ENCODE data around the gene OTOP2.
"Not testable (repeated sequence)": the region's sequence is repeated elsewhere in the genome, so short reads cannot be mapped to it uniquely, and the experiment has no call there.

Gene OTOP2

DNA sequence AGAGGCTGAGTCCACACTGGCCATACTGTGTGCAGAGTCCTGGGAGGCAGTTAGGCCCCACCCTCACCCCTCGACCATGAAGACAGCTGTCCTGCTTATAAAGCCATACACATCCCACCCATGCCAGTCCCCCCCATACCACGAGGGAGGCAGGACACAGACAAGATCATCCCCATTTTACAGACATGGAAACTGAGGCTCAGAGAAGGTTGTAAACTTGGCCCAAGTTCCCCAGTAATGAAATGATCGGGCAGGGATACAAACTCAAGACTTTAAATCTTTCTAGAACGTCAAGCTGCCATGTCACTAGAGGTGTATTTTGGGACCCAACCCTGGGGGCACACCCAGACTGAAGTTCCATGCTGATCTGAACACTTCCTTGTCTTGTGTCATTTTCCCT lies 32.0 kb downstream of the OTOP2 start:
- no peak overlapping the region for H2AFZ ChIP-seq (ENCODE audit: low read depth, low read length)
- peaks cover 32% of the 10 kb centered on the region for H3K27me3 ChIP-seq (ENCODE audit: insufficient read depth, low read length)
- no peaks in the 10 kb centered on the region for H3K4me1 ChIP-seq (ENCODE audit: insufficient read depth, low read length)
- no peaks in the 10 kb centered on the region for H3K9me3 ChIP-seq (ENCODE audit: low read length)
- H3K4me3 ChIP-seq (ENCODE audit: low read length) = no peak overlapping the region
- H3K36me3 ChIP-seq (ENCODE audit: insufficient read depth, low read length) = no peaks in the 10 kb centered on the region

DNA sequence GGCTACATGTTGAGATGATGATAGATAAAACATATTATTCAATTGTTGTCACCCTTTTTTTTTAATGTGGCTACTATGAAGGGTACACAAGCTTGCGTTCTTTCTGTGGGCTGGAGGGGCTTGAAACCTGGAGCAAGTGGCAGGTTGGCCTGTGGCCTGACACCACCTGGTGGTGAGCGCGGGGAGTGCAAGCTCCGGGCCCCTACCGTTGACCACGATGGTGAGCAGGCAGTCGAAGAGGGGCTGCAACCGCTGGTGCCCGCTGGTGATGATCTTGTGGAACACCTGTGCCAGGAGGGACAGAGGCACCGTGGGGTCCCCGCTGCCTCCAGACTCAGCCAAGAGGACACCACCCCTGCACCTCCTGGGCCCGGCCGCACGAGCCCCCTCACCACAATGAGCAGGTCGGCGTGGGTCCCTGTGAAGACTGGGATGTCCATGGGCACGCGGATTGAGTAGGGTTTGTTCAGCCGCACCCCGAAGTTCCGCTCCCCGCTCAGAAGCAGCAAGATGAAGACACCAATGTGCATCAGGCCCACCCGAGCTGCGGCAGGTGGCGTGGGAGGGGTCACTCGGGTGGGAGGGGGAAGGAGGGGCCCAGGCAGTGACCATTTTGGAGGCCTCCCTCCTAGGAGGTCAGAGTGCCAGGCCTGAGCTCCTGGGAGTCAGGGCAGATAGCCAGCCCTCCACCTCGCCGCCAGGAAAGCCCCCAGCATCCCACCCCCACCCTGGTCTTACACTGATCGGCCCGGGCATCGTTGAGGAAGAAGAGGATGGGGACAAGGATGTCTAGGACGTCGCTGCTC lies 34.1 kb downstream of the OTOP2 start:
- peaks cover 27% of the 10 kb centered on the region for H3K27me3 ChIP-seq (ENCODE audit: insufficient read depth, low read length)
- H3K9me3 ChIP-seq (ENCODE audit: low read length) = no peaks in the 10 kb centered on the region
- no peak overlapping the region for H3K4me3 ChIP-seq (ENCODE audit: low read length)
- H2AFZ ChIP-seq (ENCODE audit: low read depth, low read length) = no peak overlapping the region
- no peaks in the 10 kb centered on the region for H3K36me3 ChIP-seq (ENCODE audit: insufficient read depth, low read length)
- no peaks in the 10 kb centered on the region for H3K4me1 ChIP-seq (ENCODE audit: insufficient read depth, low read length)

DNA sequence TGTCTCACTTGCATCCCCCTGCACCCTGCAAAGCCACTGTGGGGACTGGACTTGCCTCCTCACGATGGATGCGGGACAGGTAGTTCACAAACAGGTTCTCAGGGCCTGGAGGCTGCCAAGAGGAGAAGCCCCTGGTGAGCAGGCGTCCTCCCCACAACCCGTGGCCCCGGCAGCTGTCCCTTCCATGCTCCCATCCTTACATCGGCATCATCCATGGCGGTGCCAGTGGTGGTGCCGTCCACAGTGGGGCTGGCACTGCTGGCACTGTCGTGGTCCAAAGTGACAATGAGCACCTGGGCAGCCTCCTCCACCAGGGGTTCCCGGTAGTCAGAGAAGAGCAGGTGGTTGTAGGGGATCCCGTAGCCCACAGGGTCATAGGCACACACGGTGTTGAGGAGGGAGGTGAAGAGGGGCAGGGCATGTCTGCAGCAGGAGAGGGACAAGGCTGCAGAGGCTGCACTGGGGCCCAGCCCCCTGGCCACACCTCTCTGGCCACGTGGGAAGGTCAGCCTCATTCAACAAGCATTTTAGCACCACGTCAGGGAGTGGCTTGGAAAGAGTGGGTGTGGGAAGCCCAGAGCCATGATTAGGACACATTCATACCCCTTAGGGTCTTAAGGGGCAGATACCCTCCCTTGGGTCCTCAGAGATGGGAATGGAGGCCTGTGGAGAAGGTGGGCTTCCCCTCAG lies 35.9 kb downstream of the OTOP2 start:
- Histone ChIP-seq H3K4me1 (ENCODE audit: insufficient read depth, low read length) (no peaks in the 10 kb centered on the region), H2AFZ (ENCODE audit: low read depth, low read length) (no peak overlapping the region), H3K9me3 (ENCODE audit: low read length) (no peaks in the 10 kb centered on the region), H3K36me3 (ENCODE audit: insufficient read depth, low read length) (no peaks in the 10 kb centered on the region), H3K4me3 (ENCODE audit: low read length) (no peak overlapping the region), H3K27me3 (ENCODE audit: insufficient read depth, low read length) (peaks cover 31% of the 10 kb centered on the region)

DNA sequence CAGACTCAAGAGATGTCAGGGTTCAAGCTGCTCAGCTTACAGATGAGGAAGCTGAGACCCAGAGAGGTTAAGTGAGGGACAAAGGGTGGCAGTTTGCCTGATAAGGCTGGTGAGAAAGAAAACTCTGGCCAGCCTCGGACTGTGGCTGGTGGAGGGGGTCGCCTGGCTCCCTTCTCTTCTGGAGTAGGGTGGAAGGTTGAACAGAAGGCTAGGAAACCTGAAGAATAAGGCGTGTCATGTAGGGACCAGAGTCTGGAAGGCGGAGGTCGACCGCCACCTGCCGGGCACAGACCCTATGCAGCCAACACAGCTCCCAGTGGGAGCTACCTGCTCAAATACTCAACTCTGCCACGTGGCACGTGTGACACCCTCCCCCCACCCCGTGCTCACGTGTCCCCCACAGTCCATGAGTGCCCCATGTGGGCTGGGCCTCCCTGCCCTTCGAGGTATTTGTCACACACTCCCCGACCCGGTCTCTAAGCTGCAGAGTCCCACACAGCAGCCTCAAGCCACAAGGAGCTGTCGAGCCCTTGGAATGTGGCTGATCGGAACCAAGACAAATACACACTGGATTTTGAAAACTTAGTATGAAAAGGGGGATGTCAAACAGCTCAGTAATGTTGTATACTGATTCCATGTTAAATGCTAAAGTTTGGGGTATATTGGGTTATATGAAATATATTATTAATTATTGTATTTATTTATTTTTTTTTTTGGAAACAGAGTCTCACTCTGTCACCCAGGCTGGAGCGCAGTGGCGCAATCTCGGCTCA lies 36.7 kb downstream of the OTOP2 start:
- Histone ChIP-seq H3K4me3 (ENCODE audit: low read length) (no peak overlapping the region), H3K27me3 (ENCODE audit: insufficient read depth, low read length) (peaks cover 28% of the 10 kb centered on the region), H3K4me1 (ENCODE audit: insufficient read depth, low read length) (no peaks in the 10 kb centered on the region), H2AFZ (ENCODE audit: low read depth, low read length) (no peak overlapping the region), H3K9me3 (ENCODE audit: low read length) (no peaks in the 10 kb centered on the region), H3K36me3 (ENCODE audit: insufficient read depth, low read length) (no peaks in the 10 kb centered on the region)

DNA sequence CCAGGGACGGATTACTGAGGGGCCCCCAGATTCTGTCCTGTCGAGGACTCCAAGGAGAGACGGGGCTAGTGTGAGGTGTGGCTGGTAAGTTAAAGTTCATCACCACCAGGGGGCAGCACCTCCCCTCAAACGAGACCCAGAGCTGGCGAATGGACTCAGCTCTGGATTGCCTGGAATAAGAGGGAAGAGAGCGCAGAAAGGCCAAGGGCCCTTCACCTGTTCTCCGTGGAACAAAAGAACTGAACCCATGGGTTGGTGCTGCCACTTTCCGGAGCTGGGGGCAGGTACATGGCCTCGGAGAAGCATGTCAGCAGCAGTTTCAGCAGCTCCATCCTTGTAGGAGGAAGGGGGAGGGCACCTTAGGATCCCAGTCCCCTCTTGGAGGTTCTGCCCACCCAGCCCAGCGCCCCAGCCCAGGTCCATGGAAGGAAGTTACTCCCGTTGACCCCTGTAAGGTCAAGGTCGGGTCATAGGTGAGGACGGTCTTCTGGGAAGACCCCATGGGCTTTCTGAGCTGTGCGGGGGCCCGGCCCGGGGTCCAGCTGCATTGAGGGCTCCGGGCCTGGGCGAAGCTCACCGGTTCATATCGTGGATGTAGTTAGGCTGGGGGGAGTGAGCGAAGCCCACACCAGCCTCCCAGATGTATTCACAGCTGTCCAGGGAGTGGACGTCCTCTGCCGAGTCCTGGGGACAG lies 37.7 kb downstream of the OTOP2 start:
- H3K4me3 ChIP-seq (ENCODE audit: low read length) = no peak overlapping the region
- H3K4me1 ChIP-seq (ENCODE audit: insufficient read depth, low read length) = no peaks in the 10 kb centered on the region
- H2AFZ ChIP-seq (ENCODE audit: low read depth, low read length) = no peak overlapping the region
- peaks cover 20% of the 10 kb centered on the region for H3K27me3 ChIP-seq (ENCODE audit: insufficient read depth, low read length)
- H3K36me3 ChIP-seq (ENCODE audit: insufficient read depth, low read length) = no peaks in the 10 kb centered on the region
- H3K9me3 ChIP-seq (ENCODE audit: low read length) = no peaks in the 10 kb centered on the region

DNA sequence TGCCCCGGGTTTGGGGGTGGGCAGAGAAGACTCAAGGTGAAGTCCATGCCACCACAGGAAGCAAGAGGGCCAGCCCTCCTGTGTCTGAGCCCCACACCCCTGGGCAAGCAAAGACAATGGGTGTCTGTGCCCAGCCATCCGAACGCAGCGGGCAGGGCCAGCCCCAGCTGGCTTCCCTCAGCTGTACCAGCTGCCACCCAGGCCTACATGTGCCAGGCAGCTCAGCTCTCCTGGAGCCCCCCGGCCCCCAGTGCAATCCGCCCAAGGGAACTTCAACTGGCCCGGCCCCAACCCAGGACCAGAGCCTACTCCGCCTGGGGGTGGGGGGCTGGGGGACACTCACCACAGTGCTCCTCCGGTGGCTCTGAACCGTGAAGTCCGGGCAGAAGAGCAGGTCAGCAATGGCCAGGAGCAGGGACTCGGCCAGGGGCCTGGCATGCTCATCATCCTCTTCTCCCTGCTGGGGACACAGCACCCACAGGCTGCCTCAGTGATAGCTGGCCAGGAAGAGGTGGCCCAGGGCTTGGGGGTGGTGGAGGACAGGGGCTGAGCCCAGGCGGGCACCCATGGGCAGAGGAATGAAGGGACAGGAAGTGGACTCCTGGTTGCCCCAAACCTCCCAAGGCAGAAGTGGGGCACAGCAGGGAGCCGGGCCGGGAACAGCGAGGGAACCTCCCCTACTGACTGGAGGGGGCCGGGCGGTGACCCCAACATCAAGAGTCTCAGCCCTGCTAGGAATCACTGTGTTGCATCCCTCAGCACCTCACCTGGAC lies 38.7 kb downstream of the OTOP2 start:
- no peaks in the 10 kb centered on the region for H3K4me1 ChIP-seq (ENCODE audit: insufficient read depth, low read length)
- no peak overlapping the region for H3K4me3 ChIP-seq (ENCODE audit: low read length)
- no peak overlapping the region for H2AFZ ChIP-seq (ENCODE audit: low read depth, low read length)
- H3K27me3 ChIP-seq (ENCODE audit: insufficient read depth, low read length) = peaks cover 20% of the 10 kb centered on the region
- H3K36me3 ChIP-seq (ENCODE audit: insufficient read depth, low read length) = no peaks in the 10 kb centered on the region
- no peaks in the 10 kb centered on the region for H3K9me3 ChIP-seq (ENCODE audit: low read length)

DNA sequence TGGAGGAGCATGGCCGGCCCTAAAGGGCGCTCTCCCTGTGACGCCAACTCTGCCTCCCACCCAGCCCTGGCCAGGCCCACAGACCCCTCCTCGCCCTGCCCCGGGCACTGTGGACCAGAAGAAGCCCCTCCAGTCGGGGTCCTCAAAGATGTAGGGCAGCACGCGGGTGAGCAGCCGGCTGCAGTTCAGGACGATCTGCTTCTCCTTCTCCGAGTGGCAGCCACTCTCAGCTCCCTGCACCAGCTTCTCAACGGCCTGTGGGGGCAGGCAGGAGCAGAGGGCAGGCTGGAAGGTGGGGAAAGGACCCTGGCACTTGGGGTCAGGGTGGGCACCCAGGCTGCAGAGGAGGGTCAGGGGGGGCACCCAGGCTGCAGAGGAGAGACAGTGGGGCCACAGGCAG lies 39.6 kb downstream of the OTOP2 start:
- H2AFZ ChIP-seq (ENCODE audit: low read depth, low read length) = no peak overlapping the region
- no peaks in the 10 kb centered on the region for H3K4me1 ChIP-seq (ENCODE audit: insufficient read depth, low read length)
- H3K4me3 ChIP-seq (ENCODE audit: low read length) = no peak overlapping the region
- H3K27me3 ChIP-seq (ENCODE audit: insufficient read depth, low read length) = peaks cover 20% of the 10 kb centered on the region
- H3K9me3 ChIP-seq (ENCODE audit: low read length) = no peaks in the 10 kb centered on the region
- H3K36me3 ChIP-seq (ENCODE audit: insufficient read depth, low read length) = no peaks in the 10 kb centered on the region

DNA sequence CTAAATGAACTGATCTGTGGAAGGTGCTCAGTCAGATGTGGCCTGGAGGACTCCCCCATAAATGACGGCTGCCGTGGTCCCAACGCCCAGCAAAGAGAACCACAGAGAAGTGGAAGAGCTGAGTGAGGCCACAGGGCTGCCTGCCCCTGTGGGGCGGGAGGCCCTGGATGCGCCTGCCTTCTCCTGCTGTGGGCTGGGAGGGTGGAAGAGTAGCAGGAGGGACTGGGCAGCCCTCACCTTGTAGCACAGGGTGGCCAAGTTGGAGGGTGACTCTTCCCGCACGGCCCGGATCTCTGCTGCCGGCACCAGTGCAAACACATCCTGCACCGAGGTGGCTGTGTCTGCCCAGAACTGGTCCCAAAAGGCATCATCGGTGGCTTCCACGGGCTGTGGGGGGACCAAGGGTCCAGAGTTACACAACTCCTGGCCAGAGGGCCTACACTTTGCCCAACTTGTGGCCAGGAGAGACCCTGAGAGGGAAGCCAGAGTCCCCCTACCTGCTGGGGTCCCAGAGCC lies 40.2 kb downstream of the OTOP2 start:
- Histone ChIP-seq H2AFZ (ENCODE audit: low read depth, low read length) (no peak overlapping the region), H3K4me3 (ENCODE audit: low read length) (no peak overlapping the region), H3K36me3 (ENCODE audit: insufficient read depth, low read length) (no peaks in the 10 kb centered on the region), H3K9me3 (ENCODE audit: low read length) (no peaks in the 10 kb centered on the region), H3K4me1 (ENCODE audit: insufficient read depth, low read length) (no peaks in the 10 kb centered on the region), H3K27me3 (ENCODE audit: insufficient read depth, low read length) (peaks cover 14% of the 10 kb centered on the region)

DNA sequence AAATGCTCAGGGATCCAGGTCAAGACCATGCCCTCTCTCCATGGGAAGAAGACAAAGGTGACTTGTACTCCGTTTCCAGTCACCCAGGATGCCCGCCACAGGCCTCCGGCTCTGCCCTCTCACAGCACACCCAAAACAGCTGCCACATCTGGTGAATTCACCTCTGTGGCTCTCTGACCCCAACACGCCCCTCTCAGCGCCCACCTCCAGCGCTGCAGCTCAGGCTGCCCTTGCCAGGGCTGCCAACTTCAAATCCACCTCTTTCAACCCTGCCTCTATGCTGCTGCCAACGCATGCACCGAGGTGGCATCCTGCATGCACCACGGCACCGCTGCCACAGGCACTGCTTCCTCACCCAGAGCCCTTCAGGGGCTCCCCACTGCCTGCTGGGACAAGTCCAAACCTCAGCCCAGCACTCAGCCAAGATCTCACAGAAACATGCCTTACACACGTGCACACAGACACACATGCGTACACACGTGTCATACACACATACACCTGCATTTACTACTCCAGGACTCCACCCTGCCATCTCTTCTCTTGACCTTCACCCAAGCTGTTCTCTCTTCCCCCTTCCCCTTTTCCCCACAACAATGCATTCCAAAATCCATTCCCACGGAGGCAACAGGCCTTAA lies 41.0 kb downstream of the OTOP2 start:
- Histone ChIP-seq H2AFZ (ENCODE audit: low read depth, low read length) (no peak overlapping the region), H3K4me3 (ENCODE audit: low read length) (no peak overlapping the region), H3K27me3 (ENCODE audit: insufficient read depth, low read length) (peaks cover 8% of the 10 kb centered on the region), H3K9me3 (ENCODE audit: low read length) (no peaks in the 10 kb centered on the region), H3K36me3 (ENCODE audit: insufficient read depth, low read length) (no peaks in the 10 kb centered on the region), H3K4me1 (ENCODE audit: insufficient read depth, low read length) (no peaks in the 10 kb centered on the region)

DNA sequence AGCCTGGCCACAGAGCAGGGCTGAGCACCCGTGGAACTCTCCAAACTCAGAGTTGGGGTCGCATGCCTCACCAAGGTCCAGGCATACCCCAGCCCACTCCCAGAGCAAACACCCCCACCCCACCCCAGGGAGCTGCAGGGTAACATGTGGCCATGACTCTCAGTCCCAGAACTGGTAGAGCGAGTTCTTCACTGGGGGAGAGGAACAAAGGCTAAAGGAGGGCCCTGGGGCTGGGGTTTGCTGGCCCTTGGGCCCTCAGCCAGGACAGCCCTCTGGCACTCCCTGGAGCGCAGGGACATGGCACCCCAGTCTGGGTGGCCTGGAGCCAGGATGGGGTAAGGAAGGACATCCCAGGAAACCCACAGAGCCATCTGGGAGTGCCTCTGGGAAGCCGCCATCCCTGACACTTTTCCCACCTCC lies 44.3 kb downstream of the OTOP2 start:
- Histone ChIP-seq H3K4me1 (ENCODE audit: insufficient read depth, low read length) (peaks cover 8% of the 10 kb centered on the region), H3K4me3 (ENCODE audit: low read length) (no peak overlapping the region), H2AFZ (ENCODE audit: low read depth, low read length) (no peak overlapping the region), H3K36me3 (ENCODE audit: insufficient read depth, low read length) (no peaks in the 10 kb centered on the region), H3K27me3 (ENCODE audit: insufficient read depth, low read length) (peaks cover 31% of the 10 kb centered on the region), H3K9me3 (ENCODE audit: low read length) (no peaks in the 10 kb centered on the region)

DNA sequence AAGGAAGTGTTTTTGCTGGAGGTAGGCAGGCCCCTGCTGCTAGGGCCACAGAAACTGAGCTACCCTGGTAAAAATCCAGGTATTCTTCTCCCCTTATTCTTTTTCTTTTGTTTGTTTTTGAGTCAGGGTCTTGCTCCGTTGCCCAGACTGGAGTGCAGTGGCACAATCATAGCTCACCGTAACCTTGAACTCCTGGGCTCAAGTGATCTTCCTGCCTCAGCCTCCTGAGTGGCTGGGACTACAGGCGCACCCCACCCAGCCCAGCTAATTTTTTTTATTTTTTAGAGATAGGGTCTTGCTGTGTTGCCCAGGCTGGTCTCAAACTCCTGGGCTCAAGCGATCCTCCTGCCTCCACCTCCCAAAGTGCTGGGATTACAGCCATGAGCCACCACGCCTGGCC lies 45.4 kb downstream of the OTOP2 start:
- peaks cover 37% of the 10 kb centered on the region for H3K27me3 ChIP-seq (ENCODE audit: insufficient read depth, low read length)
- not testable (repeated sequence) for H3K36me3 ChIP-seq (ENCODE audit: insufficient read depth, low read length); H3K4me3 ChIP-seq (ENCODE audit: low read length); H3K9me3 ChIP-seq (ENCODE audit: low read length); H3K4me1 ChIP-seq (ENCODE audit: insufficient read depth, low read length); H2AFZ ChIP-seq (ENCODE audit: low read depth, low read length)

DNA sequence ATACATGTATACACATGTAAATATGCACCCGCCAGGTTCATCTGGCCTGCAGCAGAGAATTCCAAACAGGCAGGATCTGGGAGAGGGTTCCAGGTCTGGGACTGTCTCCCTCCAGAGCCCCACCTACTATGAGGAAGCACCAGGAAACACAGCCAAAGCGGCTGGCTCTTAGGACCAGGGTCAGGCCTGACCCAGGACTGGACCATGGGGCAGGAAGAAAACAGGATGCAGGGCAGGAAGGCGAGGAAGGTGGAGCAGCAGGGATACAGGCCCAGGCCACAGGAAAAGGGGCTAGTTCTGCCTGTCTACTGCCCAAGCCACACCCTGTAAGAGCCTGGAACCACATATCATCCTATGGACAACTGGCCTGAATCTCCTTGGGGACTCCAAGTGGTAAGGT lies 46.3 kb downstream of the OTOP2 start:
- Histone ChIP-seq H3K27me3 (ENCODE audit: insufficient read depth, low read length) (peaks cover 35% of the 10 kb centered on the region), H3K4me3 (ENCODE audit: low read length) (no peak overlapping the region), H3K36me3 (ENCODE audit: insufficient read depth, low read length) (no peaks in the 10 kb centered on the region), H3K9me3 (ENCODE audit: low read length) (no peaks in the 10 kb centered on the region), H3K4me1 (ENCODE audit: insufficient read depth, low read length) (peaks cover 8% of the 10 kb centered on the region), H2AFZ (ENCODE audit: low read depth, low read length) (no peak overlapping the region)

Data from neuron (in vitro differentiated cells).